H9 (cell line): ENCODE results near the gene SH3GL1. TPM values are rescaled to one million over a fixed set of nuclear protein-coding genes. Genes with fewer than 3 reads are reported as not detected.

ENCODE experiments used
- DNase-seq: peaks from one replicate; pipeline ENCODE4 v3.0.0-alpha.2; 2017
- H2AFZ ChIP-seq: one replicate; pipeline ENCODE4 v1.6.1; 2013; ENCODE audit warnings: mild to moderate bottlenecking, low read length, control low read depth, moderate library complexity
- H2AK5ac ChIP-seq: 2 replicates; pipeline ENCODE4 v1.6.1; 2013; ENCODE audit warnings: low read length, control low read depth, mixed read lengths; ENCODE audit not compliant: insufficient read length
- H2BK120ac ChIP-seq: one replicate; pipeline ENCODE4 v1.6.1; 2013; ENCODE audit warnings: low read depth, mild to moderate bottlenecking, low read length, control low read depth, inconsistent platforms; ENCODE audit not compliant: poor library complexity, severe bottlenecking
- H2BK12ac ChIP-seq: 2 replicates; pipeline ENCODE4 v1.6.1; 2013; ENCODE audit warnings: low read length, control low read depth, mixed read lengths, low read depth; ENCODE audit not compliant: insufficient read length
- H2BK15ac ChIP-seq: 2 replicates; pipeline ENCODE4 v1.6.1; 2013; ENCODE audit warnings: low read depth, low read length, control low read depth
- H2BK20ac ChIP-seq: one replicate; pipeline ENCODE4 v1.6.1; 2013; ENCODE audit warnings: low read depth, mild to moderate bottlenecking, low read length, control low read depth, inconsistent platforms; ENCODE audit not compliant: poor library complexity, severe bottlenecking
- H2BK5ac ChIP-seq: 2 replicates; pipeline ENCODE4 v1.6.1; 2013; ENCODE audit warnings: low read length, control low read depth, mixed read lengths; ENCODE audit not compliant: insufficient read length
- H3K14ac ChIP-seq: 2 replicates; pipeline ENCODE4 v1.6.1; 2013; ENCODE audit warnings: low read length, control low read depth; ENCODE audit not compliant: insufficient read depth
- H3K18ac ChIP-seq: 2 replicates; pipeline ENCODE4 v1.6.1; 2013; ENCODE audit warnings: low read depth, mild to moderate bottlenecking, mixed read lengths, low read length, control low read depth; ENCODE audit not compliant: insufficient read length
- H3K23ac ChIP-seq: 2 replicates; pipeline ENCODE4 v1.6.1; 2013; ENCODE audit warnings: low read length, control low read depth, mixed read lengths, low read depth; ENCODE audit not compliant: insufficient read length
- H3K23me2 ChIP-seq: 2 replicates; pipeline ENCODE4 v1.6.1; 2013; ENCODE audit warnings: low read depth, mild to moderate bottlenecking, mixed read lengths, low read length, control low read depth; ENCODE audit not compliant: insufficient read length, poor library complexity, severe bottlenecking
- H3K27ac ChIP-seq: 2 replicates; pipeline ENCODE4 v1.5.1; 2013; ENCODE audit warnings: low read length, control low read depth, mixed read lengths, low read depth; ENCODE audit not compliant: insufficient read length
- H3K27me3 ChIP-seq: 2 replicates; pipeline ENCODE4 v1.6.1; 2013; ENCODE audit warnings: low read length, control low read depth, inconsistent platforms; ENCODE audit not compliant: insufficient read depth
- H3K4ac ChIP-seq: 2 replicates; pipeline ENCODE4 v1.6.1; 2013; ENCODE audit warnings: low read depth, mild to moderate bottlenecking, control low read depth, inconsistent platforms, low read length, moderate library complexity
- H3K4me1 ChIP-seq: 2 replicates; pipeline ENCODE4 v1.6.1; 2013; ENCODE audit warnings: low read length, control low read depth, inconsistent platforms; ENCODE audit not compliant: insufficient read depth
- H3K4me2 ChIP-seq: 2 replicates; pipeline ENCODE4 v1.6.1; 2013; ENCODE audit warnings: low read length, control low read depth, mixed read lengths; ENCODE audit not compliant: insufficient read length, insufficient read depth
- H3K56ac ChIP-seq: 2 replicates; pipeline ENCODE4 v1.6.1; 2013; ENCODE audit warnings: low read depth, mild to moderate bottlenecking, mixed read lengths, low read length, control low read depth; ENCODE audit not compliant: insufficient read length
- H3K79me1 ChIP-seq: 2 replicates; pipeline ENCODE4 v1.6.1; 2013; ENCODE audit warnings: low read depth, mild to moderate bottlenecking, moderate library complexity, low read length, control low read depth, inconsistent platforms; ENCODE audit not compliant: insufficient read depth, poor library complexity, severe bottlenecking
- H3K79me2 ChIP-seq: 2 replicates; pipeline ENCODE4 v1.6.1; 2013; ENCODE audit warnings: low read length, control low read depth, inconsistent platforms; ENCODE audit not compliant: insufficient read depth
- H3K9ac ChIP-seq: 2 replicates; pipeline ENCODE4 v1.6.1; 2013; ENCODE audit warnings: low read length, control low read depth, mixed read lengths; ENCODE audit not compliant: insufficient read length; ENCODE audit errors: extremely low read depth
- H3K9me3 ChIP-seq: one replicate; pipeline ENCODE4 v1.6.1; 2013; ENCODE audit warnings: low read depth, low read length, inconsistent platforms; ENCODE audit not compliant: control insufficient read depth
- H3T11ph ChIP-seq: one replicate; pipeline ENCODE4 v1.6.1; 2013; ENCODE audit warnings: mild to moderate bottlenecking, low read length, control low read depth, inconsistent platforms
- H4K20me1 ChIP-seq: one replicate; pipeline ENCODE4 v1.6.1; 2013; ENCODE audit not compliant: control insufficient read depth, insufficient read length, insufficient read depth
- H4K5ac ChIP-seq: 2 replicates; pipeline ENCODE4 v1.6.1; 2013; ENCODE audit warnings: low read depth, mild to moderate bottlenecking, mixed read lengths, low read length, control low read depth; ENCODE audit not compliant: insufficient read length
- H4K8ac ChIP-seq: replicated peaks from 2 replicates; pipeline ENCODE4 v1.6.1; 2013; ENCODE audit warnings: low read length, control low read depth, mixed read lengths, low read depth; ENCODE audit not compliant: insufficient read length
- H4K91ac ChIP-seq: 2 replicates; pipeline ENCODE4 v1.6.1; 2013; ENCODE audit warnings: low read depth, mild to moderate bottlenecking, moderate library complexity, mixed read lengths, low read length, control low read depth; ENCODE audit not compliant: insufficient read length
- H3K27ac Mint-ChIP-seq, 3 experiments: 2 replicates in 2 of 3; 3 replicates in 1 of 3; pipeline ENCODE4 v1.8.0; 2020 to 2021; ENCODE audit warnings: mixed read lengths in 3 of 3, mild to moderate bottlenecking in 1 of 3, moderate library complexity in 1 of 3
- H3K27me3 Mint-ChIP-seq: 2 replicates; pipeline ENCODE4 v1.8.0; 2021; ENCODE audit warnings: low read depth, mild to moderate bottlenecking, moderate library complexity, mixed read lengths
- H3K36me3 Mint-ChIP-seq, 3 experiments: 2 replicates in 2 of 3; 3 replicates in 1 of 3; pipeline ENCODE4 v1.8.0; 2020 to 2021; ENCODE audit warnings: low read depth in 3 of 3, mixed read lengths in 3 of 3; ENCODE audit not compliant: insufficient read depth in 1 of 3
- H3K4me1 Mint-ChIP-seq, 2 experiments: 2 replicates each; pipeline ENCODE4 v1.8.0; 2020; ENCODE audit warnings: mixed read lengths in 2 of 2
- H3K4me3 Mint-ChIP-seq, 2 experiments: 2 replicates in 1 of 2; 3 replicates in 1 of 2; pipeline ENCODE4 v1.8.0; 2020 to 2021; ENCODE audit warnings: mild to moderate bottlenecking in 2 of 2, mixed read lengths in 2 of 2, moderate library complexity in 1 of 2
- H3K9me3 Mint-ChIP-seq, 2 experiments: 2 replicates in 1 of 2; 3 replicates in 1 of 2; pipeline ENCODE4 v1.8.0; 2020; ENCODE audit warnings: mild to moderate bottlenecking in 2 of 2, mixed read lengths in 2 of 2, moderate library complexity in 1 of 2
- CTCF ChIP-seq: fragments of 200-600 bp; sonication (generic); conservative IDR thresholded peaks from 3 replicates; pipeline ENCODE4 v1.8.0; 2021; ENCODE audit warnings: antibody characterized with exemption, mild to moderate bottlenecking
- WGBS: extraction: QIAGEN DNeasy Blood & Tissue Kit; methylation state at CpG from one replicate; pipeline ENCODE4 v1.1.7; 2013; ENCODE audit warnings: missing lambda C conversion rate, low lambda C conversion rate, mixed read lengths; ENCODE audit not compliant: insufficient read length; ENCODE audit errors: extremely low coverage; 5-methylcytosine and 5-hydroxymethylcytosine counted together
- total RNA-seq: library from RNA; stranded (reverse); gene quantifications from 2 replicates; pipeline ENCODE4 v1.2.1, GENCODE V29; 2021

SH3GL1 gene
- total RNA-seq, 1 experiment from 2014 or later = 85.5 TPM

- Histone ChIP-seq H3K14ac (no peak overlapping the region), H3K27ac (no peak overlapping the region), H3K79me2 (no peaks in the 10 kb centered on the region), H3K23ac (no peak overlapping the region), H2BK20ac (no peak overlapping the region), H2BK5ac (no peak overlapping the region), H3K18ac (no peak overlapping the region), H3K4me1 (no peaks in the 10 kb centered on the region), H2BK15ac (no peak overlapping the region), H3K4me2 (no peak overlapping the region), H3K9me3 (no peaks in the 10 kb centered on the region), H2BK12ac (no peak overlapping the region), H4K91ac (no peak overlapping the region), H4K20me1 (peaks cover 2% of the 10 kb centered on the region), H4K5ac (no peak overlapping the region), H3K4ac (no peak overlapping the region), H3T11ph (no peak overlapping the region), H3K27me3 (no peaks in the 10 kb centered on the region), H3K9ac (no peak overlapping the region), H3K56ac (no peak overlapping the region), H2BK120ac (no peak overlapping the region), H4K8ac (no peak overlapping the region), H3K23me2 (no peaks in the 10 kb centered on the region), H2AFZ (no peak overlapping the region), H2AK5ac (no peak overlapping the region), H3K79me1 (peaks cover 1% of the 10 kb centered on the region)
- no CpG with 5 or more reads among the region's 22 CpGs for WGBS
- TF ChIP-seq CTCF = no peak
- no peak for DNase-seq
- peaks cover 4 to 5% of the 10 kb centered on the region in 2 experiments; a peak in 2 of 4 replicates for H3K4me1 Mint-ChIP-seq
- H3K27me3 Mint-ChIP-seq = no peaks in the 10 kb centered on the region; the same call in 1 of the 2 replicates
- peaks cover 28 to 67% (median 53%) of the 10 kb centered on the region in 3 experiments for H3K36me3 Mint-ChIP-seq
- no peaks in the 10 kb centered on the region for H3K9me3 Mint-ChIP-seq
- peak overlapping the region; percentile 28 to 93 (median 90) for H3K27ac Mint-ChIP-seq
- H3K4me3 Mint-ChIP-seq = 0 out of 5 replicates have a peak overlapping the region, but pooled peaks of 1 of the 2 experiments have one; percentile 0
These were observed 41.9 kb upstream of the SH3GL1 start for GRCh38 chr19:4441994-4442818.
